ENCODE data around the gene KIAA0825.
"Not testable (repeated sequence)": the region's sequence is repeated elsewhere in the genome, so short reads cannot be mapped to it uniquely, and the experiment has no call there.

KIAA0825 gene

GRCh38 chr5:94618493-94619328, at the start of gene KIAA0825, which contains the start of gene SLF1:
KIAA0825 (minus strand) TSS chr5:94618604; CDS start chr5:94537126, 81,478 bp downstream.
SLF1 (plus strand) TSS chr5:94618669; CDS start chr5:94628811, 10,142 bp downstream.
- peak; percentile 90 for DNase-seq

- no peak for DNase-seq
Measured at GRCh38 chr5:94667937-94668336, 49.5 kb upstream of the KIAA0825 start.

GRCh38 chr5:94661086-94661485, 42.7 kb upstream of the KIAA0825 start:
- DNase-seq, result no peak

- DNase-seq, result no peak
Measured at GRCh38 chr5:94660506-94660905, 42.1 kb upstream of the KIAA0825 start.

- no peak for DNase-seq
Measured at GRCh38 chr5:94658272-94658671, 39.9 kb upstream of the KIAA0825 start.

GRCh38 chr5:94649874-94650273, 31.5 kb upstream of the KIAA0825 start:
- no peak for DNase-seq

GRCh38 chr5:94646758-94647157, 28.4 kb upstream of the KIAA0825 start:
- no peak for DNase-seq

GRCh38 chr5:94645053-94645452, 26.6 kb upstream of the KIAA0825 start:
- no peak for DNase-seq

GRCh38 chr5:94640176-94640575, 21.8 kb upstream of the KIAA0825 start:
- no peak for DNase-seq

- no peak for DNase-seq
Measured at GRCh38 chr5:94632024-94632423, 13.6 kb upstream of the KIAA0825 start.

GRCh38 chr5:94627191-94627590, 8.8 kb upstream of the KIAA0825 start:
- no peak for DNase-seq

- no peak for DNase-seq
Measured at GRCh38 chr5:94623877-94624276, 5.5 kb upstream of the KIAA0825 start.

- DNase-seq, result no peak
Measured at GRCh38 chr5:94623011-94623410, 4.6 kb upstream of the KIAA0825 start.

GRCh38 chr5:94621763-94622162, 3.4 kb upstream of the KIAA0825 start:
- DNase-seq, result no peak

- no peak for DNase-seq
Measured at GRCh38 chr5:94620256-94620655, 1.9 kb upstream of the KIAA0825 start.

GRCh38 chr5:94618029-94618492, 343 bp downstream of the KIAA0825 start:
- no peak for DNase-seq

- DNase-seq, result no peak
Measured at GRCh38 chr5:94615862-94616261, 2.5 kb downstream of the KIAA0825 start.

GRCh38 chr5:94614156-94614805, 4.1 kb downstream of the KIAA0825 start:
- DNase-seq, result no peak

GRCh38 chr5:94613583-94613982, 4.8 kb downstream of the KIAA0825 start:
- DNase-seq, result no peak

- DNase-seq, result no peak
Measured at GRCh38 chr5:94595281-94595840, 23.0 kb downstream of the KIAA0825 start.

- DNase-seq, result no peak
Measured at GRCh38 chr5:94577466-94578245, 40.7 kb downstream of the KIAA0825 start.

- no peak for DNase-seq
Measured at GRCh38 chr5:94575196-94575595, 43.2 kb downstream of the KIAA0825 start.

- DNase-seq, result not testable (repeated sequence)
Measured at GRCh38 chr5:94573349-94573748, 45.1 kb downstream of the KIAA0825 start.

Data from activated naive CD4-positive, alpha-beta T cell treated with Interleukin-2 at 50 U/mL for 16 hours (primary cell).